A673 (cell line): Measurements from ENCODE around the gene CLASP1. TPM values are rescaled to one million over a fixed set of nuclear protein-coding genes. Genes with fewer than 3 reads are reported as not detected.

Experiments
- BruUV-seq: library from RNA; stranded (reverse); fragments of 400-500 nt; replicated peaks from 2 replicates; lab custom pipeline; 2021; lab: Mats Ljungman, UMichigan
- CTCF ChIA-PET: fragments of 300-600 bp; sonication (Branson Sonifier 250); formaldehyde crosslinking; loops from one replicate; lab custom pipeline; 2022; ENCODE audit warnings: antibody characterized with exemption; lab: Charles Lee
- POLR2A ChIA-PET: fragments of 300-600 bp; sonication (Branson Sonifier 250); formaldehyde crosslinking; loops from one replicate; lab custom pipeline; 2022; ENCODE audit warnings: antibody characterized with exemption; ENCODE audit not compliant: low non-redundant PET; lab: Charles Lee
- DNase-seq: peaks from one replicate; pipeline ENCODE4 v3.0.0-alpha.2; 2015; ENCODE audit warnings: low spot score
- H3K27ac ChIP-seq: fragments of 200-600 bp; sonication (generic); 2 replicates; pipeline ENCODE4 v1.5.1; 2016; ENCODE audit warnings: mixed run types, low read depth, mild to moderate bottlenecking, mixed read lengths, antibody characterized with exemption, low read length; ENCODE audit not compliant: poor library complexity, severe bottlenecking
- H3K27me3 ChIP-seq: fragments of 200-600 bp; sonication (generic); replicated peaks from 2 replicates; pipeline ENCODE4 v1.6.1; 2017; ENCODE audit warnings: mixed run types, low read depth, mild to moderate bottlenecking, mixed read lengths, antibody characterized with exemption, low read length; ENCODE audit not compliant: insufficient read depth, poor library complexity
- H3K36me3 ChIP-seq: fragments of 200-600 bp; sonication (generic); 2 replicates; pipeline ENCODE4 v1.6.1; 2016; ENCODE audit warnings: mixed run types, mild to moderate bottlenecking, mixed read lengths, antibody characterized with exemption, low read length; ENCODE audit not compliant: insufficient read depth, poor library complexity, severe bottlenecking
- H3K4me1 ChIP-seq: fragments of 200-600 bp; sonication (generic); 2 replicates; pipeline ENCODE4 v1.6.1; 2017; ENCODE audit warnings: mixed run types, mild to moderate bottlenecking, mixed read lengths, antibody characterized with exemption, low read length; ENCODE audit not compliant: insufficient read depth, poor library complexity, severe bottlenecking
- H3K4me3 ChIP-seq: fragments of 200-600 bp; sonication (generic); 2 replicates; pipeline ENCODE4 v1.5.1; 2016; ENCODE audit warnings: low read depth, mixed run types, mild to moderate bottlenecking, mixed read lengths, low read length; ENCODE audit not compliant: poor library complexity, severe bottlenecking
- H3K9me3 ChIP-seq: fragments of 200-600 bp; sonication (generic); 2 replicates; pipeline ENCODE4 v1.6.1; 2016; ENCODE audit warnings: mixed run types, low read depth, mild to moderate bottlenecking, mixed read lengths, antibody characterized with exemption, low read length; ENCODE audit not compliant: poor library complexity, severe bottlenecking
- CTCF ChIP-seq: fragments of 300-800, 200-600 bp; sonication (generic); conservative IDR thresholded peaks from 2 replicates; pipeline ENCODE4 v1.5.1; 2017; ENCODE audit warnings: low read depth, mild to moderate bottlenecking, antibody characterized with exemption, low read length, moderate library complexity, mixed read lengths
- EZH2 ChIP-seq: fragments of 200-600 bp; sonication (generic); IDR thresholded peaks from 2 replicates; pipeline ENCODE4 v1.6.1; 2017; ENCODE audit warnings: borderline replicate concordance, low read depth, mild to moderate bottlenecking, mixed read lengths, antibody characterized with exemption, low read length; ENCODE audit not compliant: poor library complexity, severe bottlenecking
- intact Hi-C: fragments of 100-400 bp; cut with micrococcal nuclease; formaldehyde crosslinking; loops from one replicate; pipeline ENCODE4 v1.10.0; 2022; ENCODE audit not compliant: unreplicated experiment
- total RNA-seq: library from RNA; stranded (reverse); gene quantifications from 2 replicates; pipeline ENCODE4 v1.2.3, GENCODE V29; 2021

CLASP1 gene
- total RNA-seq, 1 experiment from 2014 or later: 69.1 TPM

- intact Hi-C loops: no loop called here
- no peaks in the 10 kb centered on the region for H3K27me3 ChIP-seq
- H3K36me3 ChIP-seq: peaks cover 39% of the 10 kb centered on the region
Measured at GRCh38 chr2:121400201-121400600, 249.1 kb downstream of the CLASP1 start.

GRCh38 chr2:121398853-121399252, 250.4 kb downstream of the CLASP1 start:
- ChIA-PET POLR2A (no interaction called here), CTCF (no interaction called here)
- no peaks in the 10 kb centered on the region for H3K4me1 ChIP-seq
- TF ChIP-seq CTCF (no peak), EZH2 (no peak)
- intact Hi-C loops: no loop called here
- H3K27me3 ChIP-seq: no peaks in the 10 kb centered on the region
- no TSS peak for BruUV-seq
- H3K36me3 ChIP-seq: peaks cover 39% of the 10 kb centered on the region
- H3K9me3 ChIP-seq: no peaks in the 10 kb centered on the region
- no peak overlapping the region for H3K27ac ChIP-seq
- no peak for DNase-seq
- H3K4me3 ChIP-seq: no peak overlapping the region

More at GRCh38 chr2:121400201-121400600, 249.1 kb downstream of the CLASP1 start:
- CTCF ChIA-PET: no interaction called here
- no peak overlapping the region for H3K4me3 ChIP-seq
- DNase-seq: no peak
- no peaks in the 10 kb centered on the region for H3K4me1 ChIP-seq
- TF ChIP-seq EZH2 (no peak), CTCF (no peak)
- POLR2A ChIA-PET: no interaction called here
- no TSS peak for BruUV-seq
- H3K27ac ChIP-seq: no peak overlapping the region
- H3K9me3 ChIP-seq: no peaks in the 10 kb centered on the region

GRCh38 chr2:121390082-121390692, 259.1 kb downstream of the CLASP1 start:
- no TSS peak for BruUV-seq
- ChIA-PET CTCF (no interaction called here), POLR2A (no interaction called here)
- no peaks in the 10 kb centered on the region for H3K4me1 ChIP-seq
- no peak overlapping the region for H3K4me3 ChIP-seq
- intact Hi-C loops: no loop called here
- TF ChIP-seq EZH2 (no peak), CTCF (no peak)
- no peaks in the 10 kb centered on the region for H3K9me3 ChIP-seq
- H3K36me3 ChIP-seq: peaks cover 30% of the 10 kb centered on the region
- no peaks in the 10 kb centered on the region for H3K27me3 ChIP-seq
- no peak for DNase-seq
- no peak overlapping the region for H3K27ac ChIP-seq
